Ureter (tissue), 1 donor: ENCODE results near the gene RBM7. TPM values are rescaled to one million over a fixed set of nuclear protein-coding genes. Genes with fewer than 3 reads are reported as not detected.

ENCODE experiments used
- DNase-seq: peaks from one replicate; pipeline ENCODE4 v3.0.0-alpha.2; 2020; ENCODE audit warnings: low spot score
- total RNA-seq: library from RNA; stranded (reverse); gene quantifications from one replicate; pipeline ENCODE4 v1.2.4, GENCODE V29; 2023
- donor health status: DM: yes; HTN: yes; CAD: no.

RBM7 gene, protein sequence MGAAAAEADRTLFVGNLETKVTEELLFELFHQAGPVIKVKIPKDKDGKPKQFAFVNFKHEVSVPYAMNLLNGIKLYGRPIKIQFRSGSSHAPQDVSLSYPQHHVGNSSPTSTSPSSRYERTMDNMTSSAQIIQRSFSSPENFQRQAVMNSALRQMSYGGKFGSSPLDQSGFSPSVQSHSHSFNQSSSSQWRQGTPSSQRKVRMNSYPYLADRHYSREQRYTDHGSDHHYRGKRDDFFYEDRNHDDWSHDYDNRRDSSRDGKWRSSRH
- 29.2 TPM for total RNA-seq

- peak; percentile 98 for DNase-seq
Measured at GRCh38 chr11:114400216-114400914, at the start of gene RBM7, which contains the start of gene C11orf71. TSS of gene RBM7 (plus strand) at chr11:114400666. CDS start at chr11:114400672, 6 bp downstream. TSS of gene C11orf71 (minus strand) at chr11:114400511. CDS start at chr11:114400331, 180 bp downstream.

DNA sequence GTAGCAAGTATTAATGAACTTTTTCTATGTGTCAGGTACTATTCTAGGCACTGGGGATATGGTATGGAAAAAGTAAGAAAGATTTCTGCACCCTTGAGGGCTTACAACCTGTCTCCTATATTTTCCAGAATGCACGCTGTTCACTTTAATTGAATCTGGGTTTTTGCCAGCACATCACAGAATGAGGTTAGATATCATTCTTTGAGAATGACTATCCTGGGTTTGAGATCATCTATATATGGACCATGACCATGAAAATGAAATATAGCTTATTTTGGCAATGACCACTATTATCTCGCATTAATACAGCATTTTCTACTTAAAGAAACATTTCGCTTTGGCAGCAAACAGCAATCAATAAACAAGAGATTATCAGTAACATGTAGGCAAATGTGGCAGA lies 47.0 kb upstream of the RBM7 start:
- no peak for DNase-seq

- no peak for DNase-seq
Measured at GRCh38 chr11:114354076-114354475, 46.4 kb upstream of the RBM7 start.

GRCh38 chr11:114358716-114359115 lies 41.8 kb upstream of the RBM7 start:
- DNase-seq: no peak

DNA sequence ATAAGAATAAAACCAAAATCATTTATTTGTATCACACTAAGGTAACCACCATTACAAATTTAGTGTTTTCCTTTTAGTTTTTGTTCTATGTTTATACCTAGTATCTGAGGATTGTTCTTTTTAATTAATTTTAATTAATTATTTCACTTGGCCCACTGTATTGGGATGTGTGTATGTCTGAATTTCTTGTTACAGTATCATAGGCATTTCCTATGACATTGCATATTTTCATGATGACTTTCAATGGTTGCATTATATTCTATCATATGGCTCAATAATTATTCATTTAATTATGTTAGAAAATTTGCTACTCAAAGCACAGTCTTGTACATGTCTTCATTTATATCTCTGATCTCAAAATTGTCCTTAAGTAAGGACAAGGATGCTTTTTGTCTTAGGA lies 41.1 kb upstream of the RBM7 start:
- DNase-seq: no peak

DNA sequence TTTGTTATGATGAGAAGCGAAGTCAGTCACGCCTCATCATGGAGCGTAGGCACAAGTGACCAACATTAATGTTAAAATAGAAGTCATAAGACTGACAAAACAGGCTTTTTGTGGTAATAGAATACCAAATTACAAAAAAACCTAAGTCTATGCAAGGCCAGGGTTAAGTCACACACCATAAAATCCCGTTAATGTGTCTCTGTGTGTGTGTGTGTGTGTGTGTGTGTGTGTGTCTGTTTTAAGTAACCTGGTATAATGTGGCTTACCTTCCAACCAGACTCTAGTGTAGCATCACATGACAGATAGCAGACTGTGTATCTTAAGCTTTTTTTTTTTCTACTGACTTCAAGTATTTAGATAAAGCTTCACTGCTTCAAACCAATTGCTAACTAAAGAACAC lies 38.1 kb upstream of the RBM7 start:
- DNase-seq: no peak

DNA sequence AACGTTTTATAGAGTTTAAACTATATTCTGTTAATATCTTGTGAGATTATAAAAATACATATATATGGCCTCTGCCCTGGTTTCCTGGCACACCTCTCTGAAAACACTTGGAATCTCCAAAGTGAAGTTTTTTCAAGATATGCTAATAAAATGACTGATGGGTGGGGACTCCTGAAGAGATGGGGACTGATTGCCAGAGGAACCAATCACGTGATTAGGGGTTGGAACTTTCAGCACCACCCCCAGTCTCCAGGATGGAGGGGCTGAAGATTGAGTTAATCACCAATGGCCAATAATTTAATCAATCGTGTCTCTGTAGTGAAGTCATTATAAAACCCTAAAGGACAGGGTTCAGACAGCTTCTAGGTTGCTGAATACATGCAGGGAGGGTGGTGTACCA lies 37.5 kb upstream of the RBM7 start:
- no peak for DNase-seq

DNA sequence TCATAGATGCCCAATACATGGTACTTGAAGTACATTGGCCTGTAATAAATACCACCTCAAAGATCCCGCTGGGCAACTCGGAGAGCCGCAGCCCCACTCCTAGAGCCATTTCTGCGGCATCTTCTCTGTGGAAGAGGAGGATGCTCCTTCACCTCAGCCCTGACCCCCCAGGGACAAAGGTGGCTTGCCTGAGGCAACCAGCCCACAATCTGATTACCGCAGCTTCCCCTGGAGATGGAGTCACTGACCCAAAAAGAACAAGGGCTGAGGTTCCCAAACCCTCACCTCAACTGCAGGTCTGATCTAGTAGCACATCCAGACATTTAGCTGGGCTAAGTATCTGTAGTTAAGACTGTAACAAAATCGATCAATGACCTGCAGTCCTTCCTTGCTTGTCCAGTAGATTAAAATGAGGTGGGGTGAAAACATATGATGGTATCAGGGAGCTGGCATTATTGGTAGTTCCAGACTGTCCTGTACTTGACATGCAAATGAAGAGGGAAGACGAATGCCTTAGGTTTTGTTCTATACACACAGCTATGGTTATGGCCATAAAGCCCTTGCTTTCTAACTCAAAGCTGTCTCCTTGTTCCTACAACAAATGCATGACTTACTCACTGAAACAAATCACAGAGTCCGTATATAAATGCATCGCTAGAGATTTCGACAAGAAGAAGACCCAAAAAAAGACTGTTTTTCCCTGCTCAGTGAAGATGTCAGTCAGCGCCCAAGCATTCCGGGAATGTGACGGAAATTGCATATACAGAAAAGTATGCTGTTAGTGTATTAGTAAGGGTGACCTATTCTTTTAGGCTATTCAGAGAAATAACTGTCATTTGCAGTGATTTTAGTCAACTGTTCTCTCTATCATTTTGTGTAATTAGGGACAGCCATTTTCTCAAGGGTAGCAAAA lies 33.9 kb upstream of the RBM7 start:
- no peak for DNase-seq

- DNase-seq: no peak
Measured at GRCh38 chr11:114367244-114367957, 33.1 kb upstream of the RBM7 start.

DNA sequence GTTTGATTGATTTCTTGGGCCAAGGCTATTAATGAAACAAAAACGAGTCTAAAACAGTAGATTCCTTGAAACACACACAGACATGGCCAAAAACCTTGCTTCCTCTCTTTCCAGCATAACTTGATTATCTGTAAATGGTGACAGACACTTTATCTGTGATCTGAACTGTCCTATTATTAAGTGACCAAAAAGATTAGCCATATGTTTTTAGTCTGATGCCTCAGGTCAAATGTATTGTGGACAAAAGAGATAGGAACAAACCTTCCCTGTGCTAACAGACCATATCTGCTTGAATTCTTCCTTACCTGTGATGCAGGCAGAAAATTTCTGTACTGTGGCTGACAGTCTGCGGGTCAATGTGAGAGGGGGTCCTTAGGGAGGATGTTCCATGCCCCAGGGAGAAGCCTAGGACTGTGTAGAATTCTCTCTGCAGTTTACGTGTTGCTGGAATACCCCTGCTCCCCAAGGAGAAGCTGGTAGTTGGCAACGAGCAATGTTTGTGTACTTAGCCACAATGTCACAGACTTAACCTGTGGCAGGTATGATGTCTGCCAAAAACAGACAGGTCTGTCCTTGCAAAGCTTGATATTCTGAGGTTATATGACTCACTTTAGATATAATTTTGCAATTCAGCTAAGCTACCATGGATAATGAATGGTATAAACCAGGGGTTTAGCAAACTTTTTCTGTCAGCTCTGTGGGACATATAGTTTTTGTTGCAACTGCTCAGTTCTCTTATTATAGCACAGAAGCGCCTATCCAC lies 31.4 kb upstream of the RBM7 start:
- no peak for DNase-seq

GRCh38 chr11:114375052-114375451 lies 25.4 kb upstream of the RBM7 start:
- DNase-seq: no peak

DNA sequence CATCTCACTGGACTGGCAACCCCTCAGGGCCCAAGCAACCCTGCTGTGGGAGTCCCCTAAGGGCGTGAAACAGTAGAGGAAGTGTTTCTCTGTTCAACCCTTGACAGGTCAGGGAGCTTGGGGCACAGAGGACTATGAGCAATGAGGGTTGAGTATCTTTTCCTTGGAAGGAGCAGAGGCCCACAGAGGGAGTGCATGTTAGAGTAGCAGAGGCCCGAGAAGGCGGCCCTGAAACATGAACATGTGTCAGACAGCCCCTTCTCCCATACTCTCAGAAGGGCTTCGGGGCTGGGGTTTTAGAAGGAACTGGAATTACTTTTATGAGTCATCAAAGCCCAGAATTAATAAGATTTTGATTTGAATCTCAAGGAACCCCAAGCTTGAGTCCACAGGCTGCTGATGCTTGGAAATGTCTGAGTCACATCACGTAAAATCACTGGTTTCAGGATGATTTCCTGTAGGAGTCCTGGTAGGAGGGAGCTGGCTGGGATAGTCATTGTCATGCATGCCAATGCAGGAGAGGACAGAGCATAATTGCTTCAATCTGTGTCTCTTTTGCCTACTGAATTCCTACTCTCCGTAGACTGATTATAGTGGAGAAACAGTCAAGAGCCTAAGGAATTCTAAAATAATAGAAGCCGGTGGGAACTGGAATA lies 22.7 kb upstream of the RBM7 start:
- no peak for DNase-seq

DNA sequence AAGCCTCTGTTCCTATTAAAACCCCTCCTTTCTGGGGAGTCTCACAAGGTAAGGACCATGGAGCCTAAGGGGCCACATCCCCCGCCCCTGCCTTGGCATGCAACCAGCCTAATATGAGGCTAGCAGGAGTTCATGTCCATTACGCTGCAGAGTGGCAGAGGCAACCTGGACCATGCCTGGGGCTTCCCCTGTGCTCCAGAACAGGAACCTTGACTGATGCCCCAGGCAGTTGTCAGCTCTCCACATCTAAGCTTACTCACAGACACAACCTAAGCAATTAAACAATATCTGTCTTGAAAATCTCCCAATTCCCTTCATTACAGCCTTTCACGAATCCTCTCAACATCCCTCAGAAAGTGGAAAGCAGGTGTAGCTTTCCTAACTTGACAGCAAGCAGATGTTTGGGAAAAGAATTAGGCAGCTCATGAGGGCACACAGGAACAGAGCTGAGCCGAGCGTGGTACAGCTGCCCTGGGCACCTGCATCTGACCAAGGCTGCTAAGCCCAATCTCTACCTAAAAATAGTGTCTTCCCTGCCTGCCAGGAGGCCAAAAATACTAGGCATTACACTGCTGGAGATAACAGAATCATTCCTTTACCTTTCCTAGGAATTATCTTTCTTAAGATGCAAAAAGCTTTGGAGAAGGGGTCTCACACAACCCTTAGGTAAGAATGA lies 20.9 kb upstream of the RBM7 start:
- DNase-seq: no peak

- DNase-seq: no peak
Measured at GRCh38 chr11:114382509-114382908, 18.0 kb upstream of the RBM7 start.

DNA sequence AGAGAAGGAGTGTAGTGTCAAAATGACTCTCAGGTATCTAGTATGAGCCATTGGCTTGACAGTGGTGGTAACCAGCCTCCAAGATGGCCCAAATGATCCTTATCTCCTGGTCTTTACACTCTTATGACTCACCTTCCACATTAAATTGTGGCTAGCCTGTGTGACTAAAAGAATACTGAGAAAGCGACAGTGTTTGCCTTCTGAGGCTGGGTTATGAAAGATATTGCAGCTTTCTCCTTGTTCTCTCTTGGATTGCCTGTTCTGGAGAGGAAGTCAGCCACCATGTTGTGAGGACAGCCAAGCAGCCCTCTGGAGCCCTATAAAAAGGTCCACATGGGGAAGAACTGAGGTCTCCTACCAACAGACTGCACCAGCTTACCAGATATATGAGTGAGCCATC lies 16.0 kb upstream of the RBM7 start:
- DNase-seq: no peak

DNA sequence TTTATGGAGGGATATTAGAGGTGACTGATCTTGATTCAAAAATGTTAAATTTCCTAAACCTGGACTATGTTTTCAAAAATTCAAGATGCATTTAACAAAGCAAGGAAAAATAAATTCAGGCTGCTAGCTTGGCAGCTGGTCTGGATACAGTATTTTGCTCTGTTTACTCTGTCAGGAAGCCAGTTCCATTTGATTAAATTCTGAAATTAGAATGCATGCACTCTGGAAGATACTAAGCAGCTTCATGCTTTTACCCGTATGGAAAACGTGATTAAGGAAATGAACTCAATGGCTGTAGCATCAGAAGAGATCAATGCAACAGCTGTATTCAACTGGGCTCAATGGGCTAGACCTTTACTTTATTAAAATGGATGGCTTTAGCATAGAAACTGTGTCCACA lies 14.3 kb upstream of the RBM7 start:
- DNase-seq: no peak

GRCh38 chr11:114386545-114386944 lies 13.9 kb upstream of the RBM7 start:
- DNase-seq: no peak

DNA sequence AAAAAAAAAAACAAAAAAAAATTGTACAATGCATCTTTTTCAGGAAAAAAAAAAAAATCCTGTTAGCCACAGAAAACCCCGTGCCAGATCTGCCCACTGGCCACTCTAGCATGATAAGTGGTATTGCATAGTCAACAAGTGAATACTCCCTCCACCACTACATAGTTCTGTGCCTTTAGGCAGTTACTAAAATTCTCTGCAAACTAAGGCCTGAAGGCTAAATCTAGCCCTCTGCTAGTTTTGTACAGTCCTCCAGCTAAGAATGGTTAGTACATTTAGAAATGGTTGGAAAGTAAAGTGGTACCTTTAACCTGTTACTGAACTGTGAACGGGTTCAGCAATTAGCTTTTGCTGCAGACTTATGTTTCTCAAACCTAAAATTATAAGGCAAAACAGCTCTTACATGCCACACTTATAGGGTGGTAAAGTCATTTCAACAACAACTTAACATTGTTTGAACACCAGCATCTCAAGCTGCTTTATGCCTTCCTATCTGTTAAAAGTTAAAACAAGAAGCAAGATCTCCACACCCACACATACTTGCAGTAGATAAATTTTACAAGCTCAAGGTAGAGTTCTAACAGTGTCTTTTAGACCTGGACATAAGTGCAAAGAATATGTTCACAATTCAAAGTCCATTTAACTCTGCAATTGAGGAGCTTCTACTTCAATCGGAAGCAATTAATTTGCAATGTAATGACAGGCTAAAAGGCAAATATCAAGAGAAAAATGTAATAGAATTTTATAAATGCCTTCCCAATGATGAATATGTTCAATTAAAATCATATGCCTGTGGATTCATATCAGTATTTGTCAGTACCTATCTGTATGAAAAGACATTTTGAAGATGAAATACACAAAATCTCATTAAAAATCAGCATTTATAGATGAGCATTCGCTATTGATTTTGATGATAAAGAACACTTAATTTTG lies 7.5 kb upstream of the RBM7 start:
- no peak for DNase-seq

- no peak for DNase-seq
Measured at GRCh38 chr11:114395736-114396135, 4.7 kb upstream of the RBM7 start.
